HG03442 (cell line): Measurements from ENCODE around the gene CADPS.

Source experiments
- ATAC-seq: cut with Tn5 transposase; IDR thresholded peaks from one replicate; pipeline ENCODE4 v1.9.1; 2021; ENCODE audit warnings: mild to moderate bottlenecking, moderate library complexity; ENCODE audit not compliant: unreplicated experiment

The CADPS gene

DNA sequence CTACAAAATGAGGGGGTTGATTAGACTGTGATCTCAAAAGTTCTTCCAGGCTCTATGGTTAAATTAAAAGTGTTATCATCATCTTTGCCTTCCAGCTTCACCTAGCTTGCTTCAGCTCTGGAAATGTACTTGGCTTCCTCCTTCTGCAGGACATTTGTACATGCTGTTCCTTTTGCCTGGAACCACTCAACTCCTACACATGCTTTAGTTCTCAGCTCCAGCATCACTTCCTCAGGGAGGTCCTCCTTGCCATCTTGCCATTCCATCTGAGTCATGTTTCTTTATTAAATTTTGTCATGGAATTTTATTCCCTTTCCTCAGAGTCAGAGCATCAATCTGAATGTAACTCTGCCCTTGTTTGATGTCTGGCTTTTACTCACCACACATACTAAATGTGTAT is 343.2 kb downstream of the CADPS start:
- ATAC-seq: no peak

DNA sequence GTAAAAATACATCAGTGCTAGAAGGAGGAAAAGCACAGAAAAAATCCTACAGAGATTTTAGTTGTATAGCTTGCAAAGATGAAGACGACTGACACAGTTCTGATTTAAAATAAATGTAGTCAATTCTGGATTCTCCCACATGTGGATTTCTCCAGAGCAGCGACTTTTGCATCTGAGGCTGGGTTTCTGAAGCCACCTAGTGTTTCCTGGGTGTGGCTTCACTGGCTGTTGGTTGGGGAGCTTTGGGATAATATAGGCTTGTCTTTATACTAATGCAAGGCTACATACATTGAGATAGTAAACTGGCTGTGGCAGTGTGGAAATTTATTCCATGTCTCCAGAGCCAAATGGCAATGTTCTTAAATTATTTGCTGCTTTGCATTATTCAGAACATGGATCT is 343.7 kb downstream of the CADPS start:
- no peak for ATAC-seq

DNA sequence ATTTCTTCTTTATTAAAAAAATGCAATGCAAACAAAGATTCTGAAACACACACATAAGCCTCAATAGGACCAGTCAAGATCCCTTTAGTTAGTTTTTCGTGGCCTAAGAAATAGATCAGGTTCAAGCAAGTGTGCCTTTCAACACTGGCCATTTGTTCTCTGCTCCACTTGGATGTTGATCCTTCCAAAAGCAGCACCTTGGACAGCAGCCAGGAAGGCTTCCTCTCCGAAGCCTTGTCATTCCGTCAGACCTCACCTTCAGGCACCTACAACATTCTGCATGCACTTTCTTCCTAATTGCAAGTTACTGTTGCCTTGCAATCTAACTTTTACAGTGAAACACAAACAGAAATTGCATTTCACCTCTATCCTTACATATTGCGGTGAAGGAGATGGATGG is 346.0 kb downstream of the CADPS start:
- ATAC-seq: no peak

DNA sequence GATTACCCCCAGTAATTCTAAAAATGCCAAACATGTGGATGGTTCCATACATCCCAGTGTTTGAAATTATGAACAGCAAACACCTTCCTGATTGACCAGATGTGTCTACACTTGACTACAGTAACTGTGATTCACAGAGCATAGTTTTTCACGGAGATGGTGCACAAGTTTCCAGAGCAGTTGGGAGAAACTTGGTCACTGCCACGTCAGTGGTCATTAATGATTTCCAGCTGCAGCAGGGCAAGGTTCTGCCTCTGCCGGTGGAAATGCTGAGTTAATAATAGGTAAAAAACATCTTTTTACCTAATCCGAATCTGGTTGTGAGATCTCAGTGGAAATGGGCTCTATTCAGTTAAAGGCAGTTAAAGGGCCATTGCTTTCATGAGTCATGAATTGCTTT is 347.7 kb downstream of the CADPS start:
- ATAC-seq: no peak

DNA sequence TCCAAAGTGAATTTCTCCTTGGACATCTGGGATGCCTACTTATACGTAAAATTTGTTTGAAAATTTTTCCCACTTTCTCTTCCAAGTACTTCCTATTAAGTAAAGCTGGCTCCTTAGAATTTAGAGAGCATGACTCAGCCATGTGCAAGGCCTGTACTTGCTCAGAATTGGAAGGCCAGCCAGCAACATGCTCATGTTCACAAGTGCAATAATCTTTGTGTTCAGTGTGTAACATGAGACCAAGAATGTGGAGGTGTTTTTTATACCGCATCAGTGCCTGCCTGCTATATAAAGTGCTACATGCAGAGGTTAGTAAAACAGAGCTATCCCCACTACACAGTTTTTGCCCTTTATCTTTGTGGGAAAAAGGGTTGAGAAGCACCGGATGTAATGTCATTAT is 349.9 kb downstream of the CADPS start:
- no peak for ATAC-seq

DNA sequence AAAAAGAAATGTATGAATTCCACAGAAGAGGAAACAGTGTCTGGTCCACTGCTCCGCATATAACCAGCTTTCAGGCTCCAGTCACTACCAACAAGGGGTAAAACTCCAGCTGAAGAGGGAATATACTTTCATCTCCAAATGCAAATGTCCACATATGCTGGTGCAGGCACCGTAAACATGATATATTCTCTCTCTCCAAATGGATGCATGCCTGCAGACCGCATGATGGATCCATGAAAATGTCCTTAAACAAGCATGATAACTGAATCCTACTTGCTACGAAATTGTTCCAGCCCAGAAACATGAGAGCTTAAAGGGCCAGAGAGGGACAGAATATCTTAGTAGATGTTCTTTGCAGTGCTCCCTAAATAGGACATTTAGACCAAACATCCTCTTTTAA is 351.5 kb downstream of the CADPS start:
- no peak for ATAC-seq

DNA sequence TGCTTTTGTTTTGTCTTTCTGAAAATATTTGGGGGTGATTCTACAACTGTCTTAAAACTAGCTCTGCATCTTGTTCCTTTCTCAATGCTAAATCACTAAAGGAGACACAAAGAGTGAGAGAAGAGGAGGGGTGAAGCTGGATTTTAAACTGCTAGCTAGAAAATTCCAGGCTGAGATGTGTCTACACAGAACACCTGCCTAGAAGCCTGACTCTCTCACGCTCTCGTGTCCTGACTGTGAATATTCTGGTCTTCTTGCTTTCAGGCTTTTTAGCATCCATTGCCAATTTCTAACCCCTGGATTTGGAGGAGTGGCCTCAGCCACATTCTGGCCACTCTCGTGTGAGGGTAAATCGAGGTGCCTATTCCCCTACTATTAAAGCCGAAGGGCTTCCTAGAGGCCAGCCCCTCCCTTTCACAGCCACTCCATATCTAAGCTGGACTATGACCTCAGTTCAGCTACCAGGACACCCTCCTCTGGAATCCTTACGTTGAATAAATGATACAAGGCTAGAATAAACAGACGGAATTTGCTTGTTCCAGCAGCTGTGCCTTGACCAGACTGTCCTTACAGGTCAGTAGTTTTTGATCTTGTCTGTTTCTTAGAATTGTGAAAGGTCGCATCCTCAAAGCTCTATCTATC is 353.6 kb downstream of the CADPS start:
- ATAC-seq: no peak

DNA sequence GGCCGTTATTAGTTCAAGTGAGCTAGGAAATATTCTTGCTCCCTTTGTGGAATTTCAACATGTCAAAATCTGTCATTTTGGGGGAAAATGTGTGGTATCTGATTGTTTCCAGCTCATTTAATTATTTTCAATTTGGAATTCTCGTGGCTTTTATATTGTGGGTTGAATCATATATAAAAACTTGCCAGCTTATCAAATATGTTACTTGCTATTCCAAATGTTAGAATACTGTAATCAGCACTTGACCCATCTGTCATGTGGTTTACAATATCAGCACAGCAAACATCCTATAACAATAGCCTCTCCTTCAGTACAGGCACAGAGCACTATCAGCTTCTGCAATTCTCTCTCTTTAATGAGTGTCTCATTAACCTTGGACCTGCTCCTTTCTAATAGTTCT is 371.7 kb downstream of the CADPS start:
- ATAC-seq: no peak

DNA sequence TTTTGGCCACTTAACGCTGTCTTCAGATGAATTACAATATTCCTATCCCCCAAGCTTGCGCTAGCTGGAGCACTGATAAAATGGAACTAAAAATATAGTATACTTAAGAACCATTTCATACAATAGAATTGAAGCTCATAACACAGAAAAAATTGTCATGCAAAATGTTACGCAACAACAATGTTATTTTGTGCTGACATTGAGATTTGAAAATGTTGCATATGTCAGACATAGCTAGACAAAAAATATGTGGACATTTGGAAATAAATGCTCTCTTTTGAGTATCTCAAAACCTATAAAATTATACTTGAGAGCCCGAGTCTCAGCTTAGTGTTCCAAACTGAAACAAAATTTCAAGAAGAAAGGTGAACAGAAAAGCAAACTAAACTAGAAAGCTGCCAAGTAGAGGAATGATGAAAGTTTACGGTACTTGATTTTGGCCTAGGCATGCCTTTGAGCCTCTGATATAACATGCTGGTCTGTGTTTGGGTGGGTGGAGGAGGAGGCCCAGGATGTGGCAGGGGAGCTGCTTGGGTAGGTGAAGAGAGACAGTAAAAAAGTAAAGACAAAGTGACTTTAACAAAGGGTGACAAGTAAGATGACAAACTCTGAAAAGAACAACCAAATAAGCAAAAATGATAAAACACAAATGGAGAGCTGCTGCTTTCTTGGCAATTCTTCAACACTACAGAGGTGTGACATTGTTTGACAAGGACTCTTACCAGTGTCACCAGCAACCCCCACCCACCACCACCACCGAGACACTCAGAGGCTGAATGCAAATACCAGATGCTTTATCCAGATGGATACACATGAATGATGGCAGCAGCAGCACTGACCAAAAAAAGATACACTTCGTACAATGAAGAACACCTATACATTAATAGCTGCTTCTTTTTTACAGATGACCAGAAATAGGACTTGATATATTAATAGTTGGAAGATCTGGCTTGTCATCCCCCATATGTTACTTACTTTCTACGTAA is 372.6 kb downstream of the CADPS start:
- ATAC-seq: no peak

DNA sequence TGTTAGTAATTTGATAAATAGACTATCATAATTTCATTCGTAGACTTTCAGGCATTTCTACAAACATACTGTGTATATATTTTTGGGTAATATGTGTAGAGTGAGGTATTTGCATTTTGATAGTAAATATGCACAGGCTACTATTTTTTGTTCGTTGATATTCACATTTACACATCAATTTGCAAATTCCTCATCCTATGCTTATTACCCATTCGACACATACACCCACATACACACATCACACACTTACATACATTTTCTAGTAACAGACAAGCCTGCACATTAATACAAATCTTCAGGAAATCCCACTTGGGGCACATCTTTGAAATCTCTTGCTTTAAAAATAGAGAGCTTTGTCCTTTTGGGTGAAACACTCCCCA is 373.9 kb downstream of the CADPS start:
- no peak for ATAC-seq

DNA sequence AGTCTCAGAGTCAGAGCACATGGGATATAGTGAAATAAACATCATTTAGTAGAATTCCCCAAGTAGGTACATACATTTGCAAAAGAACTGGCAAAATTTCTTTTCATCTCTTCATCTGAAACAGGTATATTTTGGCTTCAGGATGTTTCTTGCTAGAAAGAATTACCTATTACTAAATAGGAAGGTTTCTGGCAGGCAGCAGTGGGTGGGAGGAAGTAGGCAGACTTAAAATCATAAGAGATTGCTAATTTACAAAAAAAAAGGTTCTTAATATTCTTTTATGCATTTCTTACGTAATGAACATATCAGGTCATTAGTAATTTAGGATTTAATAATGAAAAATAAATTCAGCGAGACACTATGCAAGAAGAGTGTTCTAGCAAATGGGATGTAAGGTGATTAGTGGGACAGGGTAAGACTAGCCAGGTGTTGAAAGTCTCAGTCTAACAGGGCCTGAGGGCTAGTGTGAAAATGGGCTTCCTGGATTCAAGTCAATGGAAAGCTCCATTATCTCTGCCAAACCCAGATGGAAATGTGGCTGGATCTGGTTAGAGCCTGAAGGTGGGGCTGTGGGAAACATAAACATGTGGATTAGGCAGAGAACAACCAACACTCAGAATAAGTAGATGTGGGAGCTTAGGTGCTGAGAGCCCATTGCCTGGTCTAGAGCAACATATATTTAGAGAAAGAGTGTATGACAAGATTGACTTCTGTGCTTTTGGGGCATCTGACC is 374.5 kb downstream of the CADPS start:
- ATAC-seq: no peak

DNA sequence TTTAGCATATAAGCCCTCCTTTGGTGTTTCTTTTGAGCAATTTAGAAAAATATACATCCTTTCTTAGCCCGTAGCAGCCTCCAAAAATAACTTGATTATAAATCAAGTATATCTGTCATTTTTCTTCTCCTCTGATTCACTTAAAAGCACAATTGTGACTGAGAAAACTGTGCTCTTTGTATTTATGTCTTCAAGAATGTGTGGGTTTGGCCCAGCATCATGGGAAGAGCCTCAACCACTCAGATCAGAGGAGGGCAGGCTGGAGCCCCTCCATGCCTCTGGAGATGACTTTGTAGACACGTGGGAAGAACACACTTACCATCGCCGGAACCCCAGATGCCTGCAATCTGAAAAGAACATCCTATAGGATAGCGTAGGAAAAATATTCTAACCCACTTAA is 378.1 kb downstream of the CADPS start:
- ATAC-seq: no peak

DNA sequence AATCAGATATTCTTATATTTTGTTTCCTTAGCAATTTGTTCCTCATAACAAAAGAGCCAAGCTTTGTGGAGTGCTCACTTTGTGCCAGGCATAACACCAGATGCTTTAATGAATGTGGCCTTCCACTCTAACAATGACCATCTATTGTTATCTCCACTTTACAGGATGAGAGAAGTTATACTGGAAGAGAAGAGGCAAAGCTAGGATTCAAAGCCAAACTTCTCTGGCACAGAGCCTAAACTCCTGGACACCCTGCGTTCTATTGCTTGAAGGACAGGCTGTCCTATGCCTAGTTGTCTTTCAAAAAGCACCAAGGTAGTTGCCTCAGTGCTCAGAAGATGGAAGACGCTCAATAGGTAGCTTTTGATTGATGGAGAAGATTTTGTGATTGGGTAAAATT is 378.7 kb downstream of the CADPS start:
- ATAC-seq: no peak

DNA sequence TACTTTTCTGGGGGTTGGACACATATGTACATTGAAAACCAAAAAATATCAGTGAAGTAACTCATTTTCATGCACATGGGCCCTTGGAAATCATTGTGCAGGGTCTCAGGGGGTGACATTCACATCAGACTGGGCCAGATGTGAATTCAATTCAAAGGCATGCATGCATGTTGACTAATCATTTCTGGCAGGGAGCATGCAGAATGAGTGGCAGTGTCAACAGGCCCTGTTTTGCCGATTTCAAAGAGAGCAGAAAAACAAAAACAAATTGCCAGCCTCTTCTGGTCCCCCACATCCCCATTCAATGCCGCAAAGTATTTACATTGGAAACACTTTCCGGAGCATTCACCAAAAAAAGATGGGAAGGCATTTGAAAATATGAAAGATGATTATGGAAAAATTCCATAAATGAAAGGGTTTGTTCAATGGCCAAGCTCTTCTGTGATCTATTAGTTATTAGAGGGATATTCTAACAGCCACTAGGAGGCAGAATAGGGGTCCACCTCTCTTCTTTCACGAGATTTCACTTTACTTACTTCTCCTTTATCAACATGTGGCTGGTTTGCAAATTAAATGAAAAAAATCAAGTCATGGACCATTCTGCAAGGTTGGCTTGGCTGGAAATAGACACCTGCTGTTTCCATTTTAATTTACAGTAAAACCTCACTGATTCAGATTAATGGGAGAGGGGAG is 382.0 kb downstream of the CADPS start:
- ATAC-seq: no peak

DNA sequence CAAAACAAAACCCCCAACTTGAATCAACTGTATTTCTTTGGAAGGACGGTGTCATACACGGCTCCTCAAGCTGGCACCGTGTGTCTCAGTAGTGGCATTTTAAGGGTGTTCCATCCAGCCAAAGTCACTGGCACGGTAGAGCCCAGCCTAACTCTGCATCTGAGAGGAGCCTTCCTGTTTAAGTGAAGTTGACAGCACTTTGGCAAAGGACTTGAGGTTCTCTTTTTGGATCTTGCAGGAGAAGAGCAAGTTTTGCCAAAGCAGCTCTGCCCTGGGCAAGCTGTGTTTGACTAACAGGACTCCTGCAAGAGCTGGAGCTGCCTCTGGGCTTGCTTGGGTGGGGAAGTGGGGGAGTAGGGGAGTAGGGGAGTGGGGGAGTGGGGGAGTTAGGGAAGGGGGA is 392.3 kb downstream of the CADPS start:
- no peak for ATAC-seq

DNA sequence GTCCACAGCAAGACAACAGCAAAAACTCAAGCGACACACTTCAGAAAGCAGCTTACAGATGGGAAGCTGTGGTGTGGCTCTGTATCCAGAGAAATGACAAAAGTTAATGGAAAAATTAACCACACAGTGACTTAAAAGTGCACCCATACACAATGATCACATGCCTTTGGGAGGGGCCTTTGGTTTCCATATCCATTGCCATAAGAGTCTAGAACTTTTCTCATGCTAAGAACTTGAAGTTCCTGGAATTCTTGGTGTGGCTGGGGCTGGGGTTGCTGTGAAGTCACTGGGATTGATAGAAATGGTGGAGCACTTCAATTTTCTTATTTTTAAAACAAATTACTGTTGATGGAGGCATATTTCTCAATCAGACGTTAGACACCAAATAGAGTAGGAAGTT is 393.3 kb downstream of the CADPS start:
- ATAC-seq: no peak

DNA sequence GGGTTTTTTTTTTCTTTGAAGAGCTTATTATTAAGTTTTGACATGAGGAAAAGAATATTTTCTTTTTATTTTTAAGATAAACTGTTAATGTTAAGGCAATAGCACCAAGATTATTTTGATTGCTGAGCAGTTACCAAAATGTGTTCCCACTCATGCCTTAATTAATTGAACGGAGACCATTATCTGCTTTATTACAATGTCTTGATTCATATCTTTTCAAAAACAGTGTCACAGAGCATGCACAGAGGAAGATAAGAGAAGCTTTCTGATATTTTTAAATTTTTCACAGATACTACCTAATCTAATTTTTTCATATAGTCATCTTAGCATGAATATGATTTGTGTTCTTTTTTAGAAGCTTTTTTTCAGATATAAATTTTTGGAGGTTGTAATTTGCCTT is 395.2 kb downstream of the CADPS start:
- no peak for ATAC-seq

DNA sequence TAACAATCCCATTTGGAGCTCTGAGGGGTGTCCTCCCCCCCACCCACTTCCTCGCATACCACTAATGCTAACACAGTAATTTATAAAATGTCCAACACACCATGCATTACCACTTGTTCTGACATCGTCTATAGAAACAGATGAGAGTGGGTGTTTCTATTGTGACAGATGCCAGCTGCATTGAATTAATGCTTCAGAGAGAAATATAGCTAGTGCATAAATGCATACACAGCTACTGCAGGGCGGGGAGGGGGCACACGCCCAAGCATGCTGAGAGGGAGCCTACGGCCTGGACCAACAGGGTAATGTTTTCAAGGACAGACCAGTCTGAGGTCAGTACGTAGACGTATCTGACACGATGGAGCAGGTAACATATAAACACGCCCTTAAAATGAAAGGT is 395.9 kb downstream of the CADPS start:
- no peak for ATAC-seq

DNA sequence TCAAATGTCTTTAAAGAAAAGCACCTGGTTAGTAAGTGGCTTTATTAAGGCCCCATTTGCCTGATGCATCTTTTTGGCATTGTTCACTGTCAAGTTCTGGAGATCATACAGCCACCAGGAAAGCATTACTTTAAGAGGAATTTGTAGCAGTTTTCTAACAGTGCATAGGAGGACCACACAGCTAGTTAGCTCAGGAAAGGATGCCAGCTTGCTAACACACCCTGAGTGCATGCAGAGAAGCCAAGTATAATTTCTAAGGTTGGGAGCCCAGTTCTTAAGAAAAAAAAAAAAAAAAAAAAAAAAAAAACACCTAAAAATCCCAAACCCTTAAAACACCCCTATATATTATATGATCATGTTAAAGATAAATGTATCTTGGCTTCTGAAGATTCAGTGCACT is 399.9 kb downstream of the CADPS start:
- no peak for ATAC-seq

DNA sequence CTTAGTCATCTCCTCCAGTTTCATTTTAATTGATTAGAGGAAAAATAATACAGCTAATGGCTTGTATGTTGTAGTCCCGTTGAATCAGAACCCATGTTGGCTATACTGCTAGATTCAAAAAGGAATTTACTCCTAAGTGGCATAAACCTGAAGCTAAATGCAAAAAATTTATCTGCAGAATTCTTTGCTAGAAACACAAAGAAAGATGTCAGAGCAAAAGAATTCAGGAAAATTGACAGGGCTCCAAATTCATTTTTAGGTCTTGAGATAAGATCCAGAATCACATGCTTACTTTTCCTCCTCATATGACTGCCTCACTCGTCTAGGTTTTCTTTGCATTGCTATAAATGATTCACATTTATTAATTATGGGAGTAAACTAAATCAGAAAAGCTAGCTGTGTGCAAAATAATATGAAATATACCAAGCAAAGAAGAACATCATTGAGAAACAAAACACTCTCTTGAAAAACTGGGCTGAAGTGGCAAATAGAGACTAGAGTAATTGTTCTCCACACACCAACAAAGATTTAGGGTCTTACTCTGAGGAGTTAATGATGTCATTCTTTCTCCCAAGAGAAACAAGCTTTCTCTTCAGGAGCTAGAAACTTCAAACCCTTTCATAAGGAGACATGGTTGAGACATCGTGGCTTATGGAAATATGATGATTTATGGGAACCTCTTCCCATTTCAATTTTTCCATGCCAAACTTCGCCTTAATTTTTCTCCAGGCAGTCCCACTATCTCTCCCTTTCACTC is 407.1 kb downstream of the CADPS start:
- no peak for ATAC-seq
